ENCODE data around the gene MRPL38.

The MRPL38 gene

GRCh38 chr17:75898791-75899190 lies 5.9 kb downstream of the MRPL38 start:
- in situ Hi-C loops (cut with MboI; ENCODE audit: low pct_unique_long_range_greater_than_20kb, low sequenced_read_pairs, unreplicated experiment) = no loop called here
- no peak for TF ChIP-seq CTCF (IDR thresholded peaks at IDR 0.05; ENCODE audit: extremely low read depth, insufficient read depth, missing control alignments)

GRCh38 chr17:75898065-75898464 lies 6.6 kb downstream of the MRPL38 start:
- in situ Hi-C loops (cut with MboI; ENCODE audit: low pct_unique_long_range_greater_than_20kb, low sequenced_read_pairs, unreplicated experiment) = no loop called here
- DNase-seq (ENCODE audit: low spot score) = no peak
- no peak for TF ChIP-seq CTCF (IDR thresholded peaks at IDR 0.05; ENCODE audit: extremely low read depth, insufficient read depth, missing control alignments)

More at GRCh38 chr17:75898791-75899190, 5.9 kb downstream of the MRPL38 start:
- DNase-seq (ENCODE audit: low spot score) = no peak

- no peak for TF ChIP-seq CTCF (IDR thresholded peaks at IDR 0.05; ENCODE audit: extremely low read depth, insufficient read depth, missing control alignments)
- no peak for DNase-seq (ENCODE audit: low spot score)
- in situ Hi-C loops (cut with MboI; ENCODE audit: low pct_unique_long_range_greater_than_20kb, low sequenced_read_pairs, unreplicated experiment) = no loop called here
Observed at GRCh38 chr17:75897160-75898019, 7.3 kb downstream of the MRPL38 start.

- TF ChIP-seq CTCF (IDR thresholded peaks at IDR 0.05; ENCODE audit: extremely low read depth, insufficient read depth, missing control alignments) = peak; percentile 68
- in situ Hi-C loops (cut with MboI; ENCODE audit: low pct_unique_long_range_greater_than_20kb, low sequenced_read_pairs, unreplicated experiment) = no loop called here
- peak; percentile 96 for DNase-seq (ENCODE audit: low spot score)
Observed at GRCh38 chr17:75896415-75897159, 8.1 kb downstream of the MRPL38 start, which contains the start of gene TRIM65. Gene TRIM65 (minus strand): TSS chr17:75896951. CDS start chr17:75896937, 14 bp downstream.

- in situ Hi-C loops (cut with MboI; ENCODE audit: low pct_unique_long_range_greater_than_20kb, low sequenced_read_pairs, unreplicated experiment) = no loop called here
- peak; percentile 17 for TF ChIP-seq CTCF (IDR thresholded peaks at IDR 0.05; ENCODE audit: extremely low read depth, insufficient read depth, missing control alignments)
- no peak for DNase-seq (ENCODE audit: low spot score)
Observed at GRCh38 chr17:75895370-75896155, 9.1 kb downstream of the MRPL38 start.

Data from GM13977 (cell line).